IMR-90 (cell line): ENCODE results near the gene GXYLT2. TPM values are rescaled to one million over a fixed set of nuclear protein-coding genes. Genes with fewer than 3 reads are reported as not detected.

ENCODE experiments used
- ATAC-seq: fragments of 200-7000 bp; cut with Tn5 transposase; 2 replicates; pipeline ENCODE4 v1.9.1; 2020; ENCODE audit warnings: low read depth, mild to moderate bottlenecking, moderate library complexity
- BruUV-seq: library from RNA; stranded (reverse); fragments of 400-500 nt; replicated peaks from 2 replicates; lab custom pipeline; 2021; lab: Mats Ljungman, UMichigan
- CTCF ChIA-PET: fragments of 300-600 bp; formaldehyde crosslinking; extraction: SDS; loops from one replicate; lab custom pipeline; 2021; ENCODE audit warnings: antibody characterized with exemption; lab: Yijun Ruan, JAX
- POLR2A ChIA-PET: fragments of 300-600 bp; sonication (Branson Sonifier 250); formaldehyde crosslinking; loops from one replicate; lab custom pipeline; 2022; ENCODE audit warnings: antibody characterized with exemption; ENCODE audit not compliant: unreplicated experiment; lab: Charles Lee
- DNase-seq: peaks from one replicate; pipeline ENCODE4 v3.0.0; 2013
- H2AFZ ChIP-seq: replicated peaks from 2 replicates; pipeline ENCODE3; 2013; ENCODE audit warnings: low read length, mild to moderate bottlenecking; ENCODE audit not compliant: poor library complexity
- H2AK5ac ChIP-seq: 2 replicates; pipeline ENCODE4 v1.6.1; 2013; ENCODE audit warnings: low read depth, low read length, inconsistent platforms
- H2AK9ac ChIP-seq: replicated peaks from 2 replicates; pipeline ENCODE3; 2013; ENCODE audit warnings: mild to moderate bottlenecking, low read depth, low read length, moderate library complexity; ENCODE audit not compliant: poor library complexity
- H2BK120ac ChIP-seq: 2 replicates; pipeline ENCODE4 v1.6.1; 2013; ENCODE audit warnings: low read depth, low read length, inconsistent platforms
- H2BK15ac ChIP-seq: 3 replicates; pipeline ENCODE4 v1.6.1; 2013; ENCODE audit warnings: low read depth, low read length, inconsistent platforms
- H2BK20ac ChIP-seq: 2 replicates; pipeline ENCODE4 v1.6.1; 2013; ENCODE audit warnings: low read depth, mild to moderate bottlenecking, inconsistent platforms, low read length, moderate library complexity
- H2BK5ac ChIP-seq: 2 replicates; pipeline ENCODE4 v1.6.1; 2013; ENCODE audit warnings: mild to moderate bottlenecking, low read depth, low read length, inconsistent platforms; ENCODE audit not compliant: poor library complexity, severe bottlenecking
- H3K14ac ChIP-seq: replicated peaks from 2 replicates; pipeline ENCODE4 v1.6.1; 2013; ENCODE audit warnings: low read depth, low read length, inconsistent platforms
- H3K18ac ChIP-seq: 2 replicates; pipeline ENCODE4 v1.6.1; 2013; ENCODE audit warnings: low read depth, low read length, control low read depth
- H3K23ac ChIP-seq: 2 replicates; pipeline ENCODE4 v1.6.1; 2013; ENCODE audit warnings: low read depth, low read length, inconsistent platforms
- H3K27ac ChIP-seq: 2 replicates; pipeline ENCODE4 v1.5.1; 2013; ENCODE audit warnings: mild to moderate bottlenecking, control low read depth, low read length; ENCODE audit not compliant: insufficient read depth
- H3K27me3 ChIP-seq: 2 replicates; pipeline ENCODE4 v1.6.1; 2013; ENCODE audit warnings: low read length; ENCODE audit not compliant: control insufficient read depth, insufficient read depth
- H3K36me3 ChIP-seq: 2 replicates; pipeline ENCODE4 v1.6.1; 2013; ENCODE audit warnings: low read length, mixed read lengths; ENCODE audit not compliant: control insufficient read depth, insufficient read depth
- H3K4ac ChIP-seq: 2 replicates; pipeline ENCODE4 v1.6.1; 2013; ENCODE audit warnings: low read depth, low read length, inconsistent platforms
- H3K4me1 ChIP-seq: 2 replicates; pipeline ENCODE4 v1.6.1; 2013; ENCODE audit warnings: low read length, mixed read lengths; ENCODE audit not compliant: control insufficient read depth, insufficient read depth
- H3K4me2 ChIP-seq: 2 replicates; pipeline ENCODE4 v1.6.1; 2013; ENCODE audit warnings: low read depth, mild to moderate bottlenecking, control low read depth, low read length, moderate library complexity
- H3K4me3 ChIP-seq: 2 replicates; pipeline ENCODE4 v1.5.1; 2013; ENCODE audit warnings: low read depth, mild to moderate bottlenecking, control low read depth, low read length, moderate library complexity; ENCODE audit not compliant: insufficient read depth
- H3K56ac ChIP-seq: 2 replicates; pipeline ENCODE4 v1.6.1; 2013; ENCODE audit warnings: low read length, inconsistent platforms; ENCODE audit not compliant: insufficient read depth; ENCODE audit errors: extremely low read depth
- H3K79me1 ChIP-seq, 2 experiments: 2 replicates each; pipeline ENCODE4 v1.6.1; 2013; ENCODE audit warnings: low read length in 2 of 2, inconsistent platforms in 1 of 2, low read depth in 1 of 2
- H3K9ac ChIP-seq: 2 replicates; pipeline ENCODE4 v1.6.1; 2013; ENCODE audit warnings: low read depth, low read length, control low read depth
- H3K9me1 ChIP-seq: 2 replicates; pipeline ENCODE4 v1.6.1; 2013; ENCODE audit warnings: low read length, inconsistent platforms; ENCODE audit not compliant: insufficient read depth
- H3K9me3 ChIP-seq: 2 replicates; pipeline ENCODE4 v1.6.1; 2013; ENCODE audit warnings: low read length; ENCODE audit not compliant: control insufficient read depth, insufficient read depth
- H4K20me1 ChIP-seq: 2 replicates; pipeline ENCODE4 v1.6.1; 2013; ENCODE audit warnings: low read length, inconsistent platforms; ENCODE audit not compliant: insufficient read depth
- H4K5ac ChIP-seq: 2 replicates; pipeline ENCODE4 v1.6.1; 2013; ENCODE audit warnings: mild to moderate bottlenecking, low read depth, low read length, control low read depth
- H4K8ac ChIP-seq, 2 experiments: 2 replicates each; pipeline ENCODE4 v1.6.1; 2013; ENCODE audit warnings: low read depth in 2 of 2, low read length in 2 of 2, control low read depth in 1 of 2, inconsistent platforms in 1 of 2
- H4K91ac ChIP-seq: 2 replicates; pipeline ENCODE4 v1.6.1; 2013; ENCODE audit warnings: low read depth, low read length, inconsistent platforms; ENCODE audit not compliant: insufficient read depth
- BHLHE40 ChIP-seq: fragments of 150-350 bp; IDR thresholded peaks from 2 replicates; pipeline ENCODE4 v1.6.1; 2016; ENCODE audit warnings: mild to moderate bottlenecking, low read depth, low read length
- CHD1 ChIP-seq: IDR thresholded peaks from 2 replicates; pipeline ENCODE4 v1.6.1; 2012; ENCODE audit warnings: low read depth, low read length, improper control_type of control experiment
- RAD21 ChIP-seq: IDR thresholded peaks from 2 replicates; pipeline ENCODE4 v1.6.1; 2012; ENCODE audit warnings: low read length, improper control_type of control experiment
- RFX5 ChIP-seq: IDR thresholded peaks from 2 replicates; pipeline ENCODE4 v1.8.0; 2012; ENCODE audit warnings: low read depth, mild to moderate bottlenecking, low read length, moderate library complexity
- WGBS, 2 experiments: methylation state at CpG; one replicate each; pipeline versions ENCODE4 v1.1.5 to v1.1.7; 2013; ENCODE audit warnings: missing lambda C conversion rate in 2 of 2; ENCODE audit not compliant: insufficient read length in 1 of 2; ENCODE audit errors: extremely low coverage in 2 of 2; 5-methylcytosine and 5-hydroxymethylcytosine counted together
- dilution Hi-C: fragments of 300-500 bp; cut with HindIII; formaldehyde crosslinking; loops from one replicate; pipeline ENCODE4 v1.14.3; 2018; ENCODE audit warnings: low sequenced_read_pairs; ENCODE audit not compliant: unreplicated experiment
- in situ Hi-C: fragments of 300-500 bp; cut with MboI; formaldehyde crosslinking; loops from 3 replicates; pipeline ENCODE4 v1.14.3; 2019; ENCODE audit warnings: low sequenced_read_pairs, inconsistent platforms, mixed read lengths
- intact Hi-C: fragments of 100-400 bp; cut with micrococcal nuclease; formaldehyde crosslinking; loops from 2 replicates; pipeline ENCODE4 v1.10.0; 2022
- polyA plus RNA-seq, 3 experiments: library from polyadenylated mRNA; depleted of rRNA; stranded (reverse); fragments of >200 nt; gene quantifications; 2 replicates each; pipeline ENCODE4 v1.2.3, GENCODE V29; 2012; ENCODE audit warnings: low replicate concordance in 1 of 3
- total RNA-seq: library from RNA; depleted of rRNA; stranded (reverse); fragments of >200 nt; gene quantifications from 2 replicates; pipeline ENCODE4 v1.2.3, GENCODE V29; 2012
- TF ChIP-seq, protein P1 (sequence below): fragments of 150-350 bp; IDR thresholded peaks from 2 replicates; pipeline ENCODE4 v1.6.1; 2017; ENCODE audit warnings: mild to moderate bottlenecking, antibody characterized with exemption, low read length, low read depth
- TF ChIP-seq, protein P2 (sequence below): conservative IDR thresholded peaks from 2 replicates; pipeline ENCODE4 v1.5.1; 2012; ENCODE audit warnings: mild to moderate bottlenecking, low read depth, low read length, improper control_type of control experiment

The GXYLT2 gene
- total and polyA plus RNA-seq, 2 of the 4 experiments (the other 2 are of a cell fraction) = 5.7 to 11.1 TPM

DNA sequence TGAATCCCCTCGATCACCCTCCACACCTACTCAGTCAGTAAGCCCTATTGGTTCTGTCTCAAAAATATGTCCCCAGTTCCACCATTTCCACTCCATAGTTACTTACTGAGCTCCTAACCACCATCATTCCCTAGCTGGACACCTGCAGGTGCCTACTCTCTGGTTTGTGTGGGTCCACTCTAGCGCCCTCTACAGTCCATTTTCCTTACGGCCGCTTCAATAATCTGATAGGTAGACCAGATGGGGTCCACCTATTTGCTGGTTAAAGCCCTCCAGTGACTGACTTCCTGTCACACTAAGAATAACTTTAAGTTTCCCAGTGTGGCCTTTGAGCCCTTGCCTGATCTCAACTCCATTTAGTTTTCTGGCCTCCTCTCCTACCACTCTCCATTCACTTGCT, 5.0 kb downstream of the GXYLT2 start:
- DNase-seq = no peak

More for the DNA sequence above, 5.0 kb downstream of the GXYLT2 start:
- ChIA-PET CTCF (no interaction called here), POLR2A (no interaction called here)
- BruUV-seq = no TSS peak
- no peak overlapping the region for H3K4me3 ChIP-seq
- no peak overlapping the region for H3K4me2 ChIP-seq
- H3K27ac ChIP-seq = no peak overlapping the region; the same call in 1 of the 2 replicates
- in situ Hi-C loops = no loop called here
- 60% methylated on average over 3 of the region's 4 CpGs; no CpG with 5 or more reads in 1 of the 2 experiments for WGBS, 2 experiments
- no peak overlapping the region for H4K8ac ChIP-seq
- peaks cover 0 to 29% of the 10 kb centered on the region in 2 experiments; a peak in 3 of 4 replicates for H3K79me1 ChIP-seq
- H3K14ac ChIP-seq = 0 out of 2 replicates have a peak overlapping the region, but pooled peaks have one; percentile 17
- H3K27me3 ChIP-seq = no peaks in the 10 kb centered on the region
- peak overlapping the region; percentile 3; the same call in 1 of the 2 replicates for H3K4ac ChIP-seq
- peaks cover 20% of the 10 kb centered on the region for H3K4me1 ChIP-seq
- H3K23ac ChIP-seq = no peak overlapping the region
- no peak overlapping the region for H2BK20ac ChIP-seq
- peaks cover 1% of the 10 kb centered on the region; the same call in 1 of the 2 replicates for H3K36me3 ChIP-seq
- H2BK15ac ChIP-seq = peak overlapping the region; percentile 38; the same call in 1 of the 3 replicates
- no peak overlapping the region for H2BK120ac ChIP-seq
- no peak overlapping the region for H2AFZ ChIP-seq
- no peak for ATAC-seq
- H2AK9ac ChIP-seq = no peak overlapping the region
- no peak overlapping the region for H3K9ac ChIP-seq
- H4K20me1 ChIP-seq = peaks cover 8% of the 10 kb centered on the region; the same call in 1 of the 2 replicates
- H3K56ac ChIP-seq = no peak overlapping the region
- peak overlapping the region; percentile 79 for H3K18ac ChIP-seq
- peaks cover 8% of the 10 kb centered on the region for H3K9me1 ChIP-seq
- H2BK5ac ChIP-seq = no peak overlapping the region
- dilution Hi-C loops = no loop called here
- intact Hi-C loops = no loop called here
- H3K9me3 ChIP-seq = no peaks in the 10 kb centered on the region
- H4K5ac ChIP-seq = no peak overlapping the region
- TF ChIP-seq RAD21 (no peak), RFX5 (no peak), CHD1 (no peak), BHLHE40 (no peak)
- TF ChIP-seq, protein P1, sequence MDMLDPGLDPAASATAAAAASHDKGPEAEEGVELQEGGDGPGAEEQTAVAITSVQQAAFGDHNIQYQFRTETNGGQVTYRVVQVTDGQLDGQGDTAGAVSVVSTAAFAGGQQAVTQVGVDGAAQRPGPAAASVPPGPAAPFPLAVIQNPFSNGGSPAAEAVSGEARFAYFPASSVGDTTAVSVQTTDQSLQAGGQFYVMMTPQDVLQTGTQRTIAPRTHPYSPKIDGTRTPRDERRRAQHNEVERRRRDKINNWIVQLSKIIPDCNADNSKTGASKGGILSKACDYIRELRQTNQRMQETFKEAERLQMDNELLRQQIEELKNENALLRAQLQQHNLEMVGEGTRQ = no peak
- TF ChIP-seq, protein P2, sequence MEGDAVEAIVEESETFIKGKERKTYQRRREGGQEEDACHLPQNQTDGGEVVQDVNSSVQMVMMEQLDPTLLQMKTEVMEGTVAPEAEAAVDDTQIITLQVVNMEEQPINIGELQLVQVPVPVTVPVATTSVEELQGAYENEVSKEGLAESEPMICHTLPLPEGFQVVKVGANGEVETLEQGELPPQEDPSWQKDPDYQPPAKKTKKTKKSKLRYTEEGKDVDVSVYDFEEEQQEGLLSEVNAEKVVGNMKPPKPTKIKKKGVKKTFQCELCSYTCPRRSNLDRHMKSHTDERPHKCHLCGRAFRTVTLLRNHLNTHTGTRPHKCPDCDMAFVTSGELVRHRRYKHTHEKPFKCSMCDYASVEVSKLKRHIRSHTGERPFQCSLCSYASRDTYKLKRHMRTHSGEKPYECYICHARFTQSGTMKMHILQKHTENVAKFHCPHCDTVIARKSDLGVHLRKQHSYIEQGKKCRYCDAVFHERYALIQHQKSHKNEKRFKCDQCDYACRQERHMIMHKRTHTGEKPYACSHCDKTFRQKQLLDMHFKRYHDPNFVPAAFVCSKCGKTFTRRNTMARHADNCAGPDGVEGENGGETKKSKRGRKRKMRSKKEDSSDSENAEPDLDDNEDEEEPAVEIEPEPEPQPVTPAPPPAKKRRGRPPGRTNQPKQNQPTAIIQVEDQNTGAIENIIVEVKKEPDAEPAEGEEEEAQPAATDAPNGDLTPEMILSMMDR = 0 out of 2 replicates have a peak, but pooled peaks have one; percentile 9
- no peak overlapping the region for H4K91ac ChIP-seq
- H2AK5ac ChIP-seq = peak overlapping the region; percentile 25; the same call in 1 of the 2 replicates
